Mesenchymal stem cell (in vitro differentiated cells and primary cell): ENCODE data around the gene SNAP47.

Experiments
- DNase-seq: peaks from one replicate; pipeline ENCODE4 v3.0.0-alpha.2; 2013
- H2AFZ ChIP-seq: one replicate; pipeline ENCODE4 v1.6.1; 2013; ENCODE audit warnings: low read depth, mild to moderate bottlenecking, control low read depth, inconsistent platforms, low read length, moderate library complexity
- H2AK5ac ChIP-seq: 2 replicates; pipeline ENCODE4 v1.6.1; 2013; ENCODE audit warnings: low read length, moderate library complexity, mild to moderate bottlenecking, inconsistent platforms; ENCODE audit not compliant: severe bottlenecking
- H2BK120ac ChIP-seq: one replicate; pipeline ENCODE4 v1.6.1; 2013; ENCODE audit warnings: low read depth, mild to moderate bottlenecking, inconsistent platforms, low read length, moderate library complexity
- H2BK12ac ChIP-seq, 2 experiments: one replicate each; pipeline ENCODE4 v1.6.1; 2013; ENCODE audit warnings: inconsistent platforms in 2 of 2, low read length in 2 of 2, mild to moderate bottlenecking in 2 of 2, moderate library complexity in 2 of 2, control low read depth in 1 of 2
- H2BK15ac ChIP-seq: one replicate; pipeline ENCODE4 v1.6.1; 2013; ENCODE audit warnings: mild to moderate bottlenecking, low read depth, inconsistent platforms; ENCODE audit not compliant: poor library complexity, severe bottlenecking
- H2BK5ac ChIP-seq: 2 replicates; pipeline ENCODE4 v1.6.1; 2013; ENCODE audit warnings: low read depth, mild to moderate bottlenecking, low read length, control low read depth, inconsistent platforms; ENCODE audit not compliant: poor library complexity, severe bottlenecking
- H3K14ac ChIP-seq, 2 experiments: one replicate each; pipeline ENCODE4 v1.6.1; 2013; ENCODE audit warnings: inconsistent platforms in 2 of 2, low read length in 2 of 2, control low read depth in 1 of 2, mild to moderate bottlenecking in 1 of 2, moderate library complexity in 1 of 2
- H3K18ac ChIP-seq, 2 experiments: one replicate each; pipeline ENCODE4 v1.6.1; 2013; ENCODE audit warnings: inconsistent platforms in 2 of 2, low read length in 2 of 2, control low read depth in 1 of 2, low read depth in 1 of 2, mild to moderate bottlenecking in 1 of 2
- H3K23ac ChIP-seq, 2 experiments: one replicate each; pipeline ENCODE4 v1.6.1; 2013; ENCODE audit warnings: inconsistent platforms in 2 of 2, low read length in 2 of 2, mild to moderate bottlenecking in 2 of 2, moderate library complexity in 2 of 2, control low read depth in 1 of 2
- H3K27ac ChIP-seq: 2 replicates; pipeline ENCODE4 v1.5.1; 2013; ENCODE audit warnings: mild to moderate bottlenecking, moderate library complexity, low read length, control low read depth, inconsistent platforms; ENCODE audit not compliant: poor library complexity, severe bottlenecking
- H3K27me3 ChIP-seq, 2 experiments: 2 replicates each; pipeline versions ENCODE4 v1.6.1 to v1.7.0; 2013; ENCODE audit warnings: low read length in 2 of 2, mild to moderate bottlenecking in 2 of 2, moderate library complexity in 2 of 2, control low read depth in 1 of 2, inconsistent platforms in 1 of 2; ENCODE audit not compliant: control insufficient read depth in 1 of 2, insufficient read depth in 1 of 2
- H3K36me3 ChIP-seq, 2 experiments: 2 replicates each; pipeline versions ENCODE4 v1.6.1 to v1.7.0; 2013; ENCODE audit warnings: low read length in 2 of 2, control low read depth in 1 of 2, inconsistent platforms in 1 of 2, low read depth in 1 of 2, mild to moderate bottlenecking in 1 of 2; ENCODE audit not compliant: insufficient read depth in 2 of 2, control insufficient read depth in 1 of 2
- H3K4ac ChIP-seq, 2 experiments: one replicate each; pipeline ENCODE4 v1.6.1; 2013; ENCODE audit warnings: inconsistent platforms in 2 of 2, low read length in 2 of 2, mild to moderate bottlenecking in 2 of 2, moderate library complexity in 2 of 2, control low read depth in 1 of 2, low read depth in 1 of 2
- H3K4me1 ChIP-seq: 2 replicates; pipeline ENCODE4 v1.6.1; 2013; ENCODE audit warnings: low read depth, low read length, control low read depth; ENCODE audit not compliant: control insufficient read depth, insufficient read depth
- H3K4me2 ChIP-seq: 2 replicates; pipeline ENCODE4 v1.6.1; 2013; ENCODE audit warnings: low read length, mild to moderate bottlenecking, inconsistent platforms; ENCODE audit not compliant: poor library complexity, severe bottlenecking
- H3K4me3 ChIP-seq, 2 experiments: 2 replicates each; pipeline versions ENCODE4 v1.5.1 to v1.7.0; 2013; ENCODE audit warnings: low read length in 2 of 2, mild to moderate bottlenecking in 2 of 2, control low read depth in 1 of 2, low read depth in 1 of 2; ENCODE audit not compliant: insufficient read depth in 1 of 2
- H3K79me1 ChIP-seq: replicated peaks from 2 replicates; pipeline ENCODE4 v1.6.1; 2013; ENCODE audit warnings: mild to moderate bottlenecking, control low read depth, low read length, inconsistent platforms; ENCODE audit not compliant: poor library complexity, severe bottlenecking
- H3K9ac ChIP-seq: 2 replicates; pipeline ENCODE4 v1.7.0; 2013; ENCODE audit warnings: mild to moderate bottlenecking, low read length, moderate library complexity
- H3K9me3 ChIP-seq: 2 replicates; pipeline ENCODE4 v1.7.0; 2013; ENCODE audit warnings: mild to moderate bottlenecking, low read length; ENCODE audit not compliant: control insufficient read depth
- H4K8ac ChIP-seq: one replicate; pipeline ENCODE4 v1.6.1; 2013; ENCODE audit warnings: inconsistent platforms, mild to moderate bottlenecking, low read length, moderate library complexity
- H4K91ac ChIP-seq: one replicate; pipeline ENCODE4 v1.6.1; 2013; ENCODE audit warnings: mild to moderate bottlenecking, low read length, inconsistent platforms
- WGBS: methylation state at CpG from one replicate; pipeline ENCODE4 v1.1.7; 2013; ENCODE audit warnings: mixed read lengths; 5-methylcytosine and 5-hydroxymethylcytosine counted together

The SNAP47 gene

DNA sequence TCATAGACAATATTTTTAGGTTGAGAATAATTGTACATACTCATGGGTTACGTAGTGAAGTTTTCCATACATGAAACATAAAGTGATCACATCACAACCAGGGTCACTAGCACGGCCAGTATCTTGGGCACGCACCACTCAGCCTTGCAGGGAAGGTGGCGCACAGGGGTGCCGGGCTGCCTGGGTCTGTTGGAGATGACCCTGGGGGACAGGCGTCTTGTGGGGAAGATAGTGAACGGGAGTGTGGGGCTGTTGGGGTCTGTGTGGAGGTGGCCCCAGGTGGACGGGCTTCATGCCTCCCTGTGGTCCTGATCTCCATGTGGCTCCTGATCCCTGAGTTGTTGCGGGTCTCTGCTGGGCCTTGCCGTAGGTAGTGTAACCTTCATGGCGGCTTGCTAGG is 41.9 kb downstream of the SNAP47 start:
- H3K4me3 ChIP-seq = no peak overlapping the region
- no peak overlapping the region for H4K8ac ChIP-seq
- no peak overlapping the region for H2BK15ac ChIP-seq
- H3K14ac ChIP-seq = no peak overlapping the region
- H3K4me1 ChIP-seq = peaks cover 54% of the 10 kb centered on the region
- WGBS = 94% methylated on average over 8 of the region's 11 CpGs
- H2AFZ ChIP-seq = no peak overlapping the region
- H3K27me3 ChIP-seq = no peaks in the 10 kb centered on the region
- no peak overlapping the region for H3K23ac ChIP-seq
- no peak overlapping the region for H2BK5ac ChIP-seq
- no peak overlapping the region for H4K91ac ChIP-seq
- no peak overlapping the region for H3K4me2 ChIP-seq
- H3K9ac ChIP-seq = no peak overlapping the region
- peak overlapping the region; percentile 73 for H2AK5ac ChIP-seq
- no peak overlapping the region for H2BK120ac ChIP-seq
- no peak overlapping the region for H3K18ac ChIP-seq
- H3K79me1 ChIP-seq = peaks cover 24% of the 10 kb centered on the region
- peak overlapping the region in 1 of 2 experiments; percentile 31 for H2BK12ac ChIP-seq
- H3K27ac ChIP-seq = no peak overlapping the region
- no peak overlapping the region for H3K4ac ChIP-seq
- no peak for DNase-seq
- H3K36me3 ChIP-seq = peaks cover 19 to 41% of the 10 kb centered on the region in 2 experiments
- no peaks in the 10 kb centered on the region for H3K9me3 ChIP-seq

DNA sequence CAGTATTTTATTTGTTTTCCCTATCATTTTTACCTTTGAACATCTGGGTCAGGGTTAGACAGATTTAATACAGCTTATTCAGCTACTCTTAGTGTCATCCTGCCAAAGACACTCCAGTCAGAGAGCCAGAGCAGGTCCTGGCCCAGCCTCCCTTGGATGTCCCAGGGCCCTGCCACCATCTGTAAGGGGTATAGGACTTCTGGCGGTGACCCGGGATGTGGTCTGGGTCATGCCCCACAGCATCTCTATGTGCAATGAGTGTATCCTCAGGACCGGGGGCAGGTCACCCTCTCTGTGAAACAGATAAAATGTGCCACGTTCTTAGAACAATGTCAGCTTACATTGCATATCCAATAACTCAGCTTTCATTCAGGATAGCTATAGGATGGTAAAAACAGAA is 42.4 kb downstream of the SNAP47 start:
- Histone ChIP-seq H3K27ac (no peak overlapping the region), H3K4me2 (no peak overlapping the region), H4K8ac (no peak overlapping the region), H3K4me1 (peaks cover 52% of the 10 kb centered on the region), H3K27me3 (no peaks in the 10 kb centered on the region), H3K79me1 (peaks cover 19% of the 10 kb centered on the region), H2AK5ac (peak overlapping the region; percentile 32), H3K9ac (no peak overlapping the region), H3K23ac (no peak overlapping the region), H3K18ac (no peak overlapping the region), H3K14ac (no peak overlapping the region), H4K91ac (no peak overlapping the region), H2AFZ (no peak overlapping the region), H3K4me3 (no peak overlapping the region), H2BK12ac (no peak overlapping the region), H3K9me3 (no peaks in the 10 kb centered on the region), H2BK120ac (no peak overlapping the region), H3K4ac (no peak overlapping the region), H2BK5ac (no peak overlapping the region), H3K36me3 (peaks cover 19 to 41% of the 10 kb centered on the region in 2 experiments), H2BK15ac (no peak overlapping the region)
- DNase-seq = no peak
- 100% methylated on average over 2 of the region's 4 CpGs for WGBS

- no peak overlapping the region for H3K23ac ChIP-seq
- no peak overlapping the region for H3K9ac ChIP-seq
- no peak overlapping the region for H3K4ac ChIP-seq
- no peaks in the 10 kb centered on the region for H3K9me3 ChIP-seq
- 81% methylated on average over 8 of the region's 8 CpGs for WGBS
- H3K14ac ChIP-seq = no peak overlapping the region
- H3K27ac ChIP-seq = no peak overlapping the region
- no peak overlapping the region for H3K4me2 ChIP-seq
- H2BK15ac ChIP-seq = no peak overlapping the region
- H2BK12ac ChIP-seq = no peak overlapping the region
- H3K4me1 ChIP-seq = peaks cover 51% of the 10 kb centered on the region
- H3K27me3 ChIP-seq = no peaks in the 10 kb centered on the region
- peak; percentile 10 for DNase-seq
- no peak overlapping the region for H4K8ac ChIP-seq
- no peak overlapping the region for H2BK5ac ChIP-seq
- no peak overlapping the region for H4K91ac ChIP-seq
- H3K4me3 ChIP-seq = no peak overlapping the region
- H3K36me3 ChIP-seq = peaks cover 18 to 41% of the 10 kb centered on the region in 2 experiments
- H2BK120ac ChIP-seq = no peak overlapping the region
- no peak overlapping the region for H2AFZ ChIP-seq
- H3K18ac ChIP-seq = no peak overlapping the region
- peaks cover 17% of the 10 kb centered on the region for H3K79me1 ChIP-seq
- no peak overlapping the region for H2AK5ac ChIP-seq
Measured at GRCh38 chr1:227778401-227778947, 43.2 kb downstream of the SNAP47 start.

DNA sequence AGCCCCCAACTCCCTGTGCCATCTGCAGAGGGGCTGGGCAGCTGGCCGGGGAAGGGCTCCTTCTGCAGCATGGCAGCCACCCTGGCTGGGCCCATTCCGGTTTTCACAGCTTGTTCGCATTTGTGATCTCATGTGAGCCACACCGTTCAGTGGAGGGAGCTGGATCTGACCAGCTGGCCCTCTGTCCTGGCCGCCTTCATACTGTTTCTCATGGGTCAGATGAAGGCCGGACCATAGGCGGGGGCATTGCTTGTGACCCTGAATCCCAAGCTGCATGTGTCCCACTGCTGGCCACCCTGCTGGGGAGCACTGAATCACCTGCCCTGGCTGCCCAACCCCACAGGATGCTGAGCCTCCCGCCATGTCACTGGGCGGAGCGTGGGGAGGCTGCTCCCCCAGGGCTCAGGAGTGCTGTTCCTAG is 43.8 kb downstream of the SNAP47 start:
- Histone ChIP-seq H2AK5ac (no peak overlapping the region), H4K8ac (peak overlapping the region; percentile 29), H4K91ac (no peak overlapping the region), H3K9ac (no peak overlapping the region), H3K27me3 (no peaks in the 10 kb centered on the region), H2AFZ (no peak overlapping the region), H2BK12ac (no peak overlapping the region), H3K4me3 (no peak overlapping the region), H3K4ac (no peak overlapping the region), H3K14ac (peak overlapping the region in 1 of 2 experiments; percentile 18), H3K36me3 (peaks cover 14 to 40% of the 10 kb centered on the region in 2 experiments), H3K18ac (no peak overlapping the region), H3K9me3 (no peaks in the 10 kb centered on the region), H3K79me1 (peaks cover 14% of the 10 kb centered on the region), H2BK5ac (no peak overlapping the region), H3K4me2 (no peak overlapping the region), H2BK120ac (no peak overlapping the region), H2BK15ac (no peak overlapping the region), H3K23ac (no peak overlapping the region), H3K27ac (peak overlapping the region; percentile 19), H3K4me1 (peaks cover 46% of the 10 kb centered on the region)
- 96% methylated on average over 10 of the region's 10 CpGs for WGBS
- DNase-seq = no peak
